ENCODE measurements around the gene IDUA.

DNA sequence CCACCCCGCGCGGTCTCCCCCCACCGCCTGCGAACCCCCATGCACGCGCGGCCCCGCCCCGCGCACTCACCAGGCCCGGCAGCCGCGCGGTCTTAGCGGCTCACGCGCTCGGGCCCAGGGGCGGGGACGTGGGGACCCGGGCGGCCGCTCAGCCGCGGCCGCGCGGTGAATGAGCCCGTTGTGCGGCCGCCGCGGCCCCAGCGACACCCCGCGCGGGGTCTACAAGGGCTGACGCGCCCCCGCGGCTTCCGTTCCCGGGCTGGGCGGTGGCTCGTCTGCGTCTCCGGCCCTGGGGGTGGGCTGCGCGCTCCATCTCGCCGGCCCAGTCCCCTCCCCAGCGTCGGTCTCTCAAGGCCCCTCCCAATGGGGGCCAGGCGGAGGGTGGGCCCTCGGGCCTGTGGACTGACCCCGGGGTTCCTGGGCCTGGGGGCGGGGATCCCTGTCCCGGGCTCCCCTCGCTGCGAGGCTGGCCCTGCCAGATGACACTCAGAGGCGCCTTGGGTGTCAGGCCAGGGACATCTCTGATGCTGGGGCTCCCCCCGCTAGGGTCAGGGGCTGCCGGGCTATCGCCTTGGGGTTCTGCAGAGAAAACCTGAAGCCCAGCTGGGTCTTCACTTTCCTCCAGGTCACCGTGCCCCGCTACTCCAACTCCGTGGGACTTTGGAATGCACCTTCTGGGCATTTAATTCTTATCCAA lies 10.7 kb downstream of the IDUA start:
- TF ChIP-seq, protein P1, sequence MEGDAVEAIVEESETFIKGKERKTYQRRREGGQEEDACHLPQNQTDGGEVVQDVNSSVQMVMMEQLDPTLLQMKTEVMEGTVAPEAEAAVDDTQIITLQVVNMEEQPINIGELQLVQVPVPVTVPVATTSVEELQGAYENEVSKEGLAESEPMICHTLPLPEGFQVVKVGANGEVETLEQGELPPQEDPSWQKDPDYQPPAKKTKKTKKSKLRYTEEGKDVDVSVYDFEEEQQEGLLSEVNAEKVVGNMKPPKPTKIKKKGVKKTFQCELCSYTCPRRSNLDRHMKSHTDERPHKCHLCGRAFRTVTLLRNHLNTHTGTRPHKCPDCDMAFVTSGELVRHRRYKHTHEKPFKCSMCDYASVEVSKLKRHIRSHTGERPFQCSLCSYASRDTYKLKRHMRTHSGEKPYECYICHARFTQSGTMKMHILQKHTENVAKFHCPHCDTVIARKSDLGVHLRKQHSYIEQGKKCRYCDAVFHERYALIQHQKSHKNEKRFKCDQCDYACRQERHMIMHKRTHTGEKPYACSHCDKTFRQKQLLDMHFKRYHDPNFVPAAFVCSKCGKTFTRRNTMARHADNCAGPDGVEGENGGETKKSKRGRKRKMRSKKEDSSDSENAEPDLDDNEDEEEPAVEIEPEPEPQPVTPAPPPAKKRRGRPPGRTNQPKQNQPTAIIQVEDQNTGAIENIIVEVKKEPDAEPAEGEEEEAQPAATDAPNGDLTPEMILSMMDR (IDR thresholded peaks at IDR 0.05; ENCODE audit: low read length), result no peak
- TF ChIP-seq EZH2 (optimal IDR thresholded peaks at IDR 0.05; ENCODE audit: low read depth, low read length) (no peak), EZH2phosphoT487 (IDR thresholded peaks at IDR 0.05; ENCODE audit: low read length) (no peak)
